HepG2 (cell line): ENCODE results near the gene TSPAN11. TPM values are rescaled to one million over a fixed set of nuclear protein-coding genes. Genes with fewer than 3 reads are reported as not detected.

ENCODE experiments used
- FOXK1 ChIP-seq: sonication (generic); formaldehyde crosslinking; IDR thresholded peaks from 2 replicates; pipeline ENCODE4 v1.4.0; 2020; ENCODE audit warnings: low read depth, missing genetic modification reagents, borderline replicate concordance
- PATZ1 ChIP-seq: sonication (generic); formaldehyde crosslinking; IDR thresholded peaks from 2 replicates; pipeline ENCODE4 v1.4.0; 2020; ENCODE audit warnings: missing genetic modification reagents
- ZBTB8A ChIP-seq: sonication (generic); formaldehyde crosslinking; IDR thresholded peaks from 2 replicates; pipeline ENCODE4 v1.4.0; 2020; ENCODE audit warnings: mild to moderate bottlenecking, low read depth, missing genetic modification reagents, borderline replicate concordance
- ZIK1 ChIP-seq: sonication (generic); formaldehyde crosslinking; IDR thresholded peaks from 2 replicates; pipeline ENCODE4 v1.5.0; 2020; ENCODE audit warnings: mild to moderate bottlenecking, low read depth, missing genetic modification reagents, borderline replicate concordance
- ZKSCAN1 ChIP-seq: fragments of 150-350 bp; IDR thresholded peaks from 2 replicates; pipeline ENCODE4 v1.6.1; 2014; ENCODE audit warnings: low read length
- ZNF101 ChIP-seq: sonication (generic); formaldehyde crosslinking; IDR thresholded peaks from 2 replicates; pipeline ENCODE4 v1.4.0; 2020; ENCODE audit warnings: mild to moderate bottlenecking, low read depth, missing genetic modification reagents, borderline replicate concordance
- ZNF264 ChIP-seq: sonication (generic); formaldehyde crosslinking; IDR thresholded peaks from 2 replicates; pipeline ENCODE4 v1.4.0; 2020; ENCODE audit warnings: missing genetic modification reagents
- ZNF281 ChIP-seq: sonication (generic); formaldehyde crosslinking; IDR thresholded peaks from 2 replicates; pipeline ENCODE4 v1.4.0; 2020; ENCODE audit warnings: missing genetic modification reagents, borderline replicate concordance
- ZNF709 ChIP-seq: sonication (generic); formaldehyde crosslinking; IDR thresholded peaks from 2 replicates; pipeline ENCODE4 v1.5.0; 2020; ENCODE audit warnings: mild to moderate bottlenecking, missing genetic modification reagents
- ZNF788 ChIP-seq: sonication (generic); formaldehyde crosslinking; IDR thresholded peaks from 2 replicates; pipeline ENCODE4 v1.5.0; 2020; ENCODE audit warnings: mild to moderate bottlenecking, missing genetic modification reagents, borderline replicate concordance
- polyA plus RNA-seq, 8 experiments: library from polyadenylated mRNA; depleted of rRNA in 3 of 8; stranded (reverse) in 7 of 8; unstranded in 1 of 8; fragments of >200 nt; fragmentation: Illumina TruSeq in 4 of 8; extraction: Trizol in 4 of 8; gene quantifications; 2 replicates each; pipeline versions ENCODE4 v1.2.1 to v1.2.3, GENCODE V29; 2011 to 2016; ENCODE audit warnings: low read depth in 4 of 8, missing spikeins in 1 of 8, mixed read lengths in 1 of 8; ENCODE audit not compliant: insufficient read depth in 1 of 8
- total RNA-seq, 5 experiments: library from RNA; depleted of rRNA; stranded (reverse); fragments of >200 nt; fragmentation: Illumina TruSeq; extraction: Trizol; gene quantifications; 2 replicates each; pipeline ENCODE4 v1.2.3, GENCODE V29; 2016; ENCODE audit warnings: low read depth in 1 of 5

Gene TSPAN11
- total and polyA plus RNA-seq, 2 of the 13 experiments (the other 11 are each of a cell fraction or from before 2014, with no cell fraction given): 0.01 to 0.07 TPM

- TF ChIP-seq PATZ1: no peak
- TF ChIP-seq ZNF281: no peak
- no peak for TF ChIP-seq ZNF101
- TF ChIP-seq ZNF788 (CRISPR knock-in tag): no peak
- no peak for TF ChIP-seq ZIK1 (CRISPR knock-in tag)
- TF ChIP-seq FOXK1 (CRISPR knock-in tag): no peak
- TF ChIP-seq ZNF264: no peak
- TF ChIP-seq ZKSCAN1: no peak
- no peak for TF ChIP-seq ZBTB8A
- no peak for TF ChIP-seq ZNF709 (CRISPR knock-in tag)
These were observed 84.8 kb downstream of the TSPAN11 start (continued) for GRCh38 chr12:31011336-31011735.
